Limb (tissue), 2 donors: ENCODE results near the gene SCARF1.

Experiments
- DNase-seq, 2 donors: peaks; one replicate each; pipeline ENCODE4 v3.0.0-alpha.2; 2016; ENCODE audit errors: extremely low spot score in 2 of 2

The SCARF1 gene

DNA sequence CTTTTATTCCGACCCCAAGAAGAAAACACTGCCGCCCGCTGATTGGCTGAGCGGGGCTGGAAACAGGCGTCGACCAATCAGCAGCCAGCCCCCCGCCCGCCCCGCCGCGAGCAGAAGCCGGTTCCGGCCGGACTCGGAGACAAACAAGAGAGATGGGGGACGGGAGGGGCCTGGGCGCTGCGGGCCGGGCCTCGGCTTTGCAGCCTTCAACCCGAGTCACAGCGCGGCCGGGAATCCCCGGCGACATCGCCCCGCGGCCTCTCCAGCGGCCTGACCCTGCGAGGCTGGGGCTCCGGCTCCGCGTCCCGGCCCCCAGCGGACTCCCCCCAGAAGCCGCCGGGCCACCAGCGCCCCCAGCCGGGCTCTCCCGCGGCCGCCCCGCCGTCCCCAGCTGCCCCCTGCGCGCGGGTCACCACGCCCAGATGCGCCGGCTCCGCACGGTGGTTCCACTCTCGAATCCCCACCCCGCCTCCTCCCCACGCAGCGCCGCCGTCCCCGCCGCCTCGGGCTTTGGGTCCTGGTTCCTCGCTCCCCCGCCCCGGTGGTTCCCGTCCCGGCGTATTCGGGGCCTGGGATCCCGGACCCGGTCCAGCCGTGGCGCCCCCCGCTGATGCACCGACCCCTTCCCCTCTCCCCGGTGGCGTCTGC, 16.6 kb downstream of the SCARF1 start:
- DNase-seq, result peak in 1 of 2 donors; percentile 87

- DNase-seq, result peak; percentile 81 to 97
Measured at GRCh38 chr17:1627982-1628855, 17.3 kb downstream of the SCARF1 start, which contains the start of gene SLC43A2. TSS of gene SLC43A2 (minus strand) at chr17:1628834. CDS start at chr17:1627874, 960 bp downstream.

- DNase-seq, result no peak
Measured at GRCh38 chr17:1627182-1627981, 18.1 kb downstream of the SCARF1 start.

GRCh38 chr17:1626333-1626732, 19.2 kb downstream of the SCARF1 start:
- DNase-seq, result no peak

GRCh38 chr17:1625581-1625980, 20.0 kb downstream of the SCARF1 start:
- DNase-seq, result no peak

GRCh38 chr17:1625053-1625452, 20.5 kb downstream of the SCARF1 start:
- DNase-seq, result no peak

GRCh38 chr17:1624650-1625049, 20.9 kb downstream of the SCARF1 start:
- DNase-seq, result no peak

DNA sequence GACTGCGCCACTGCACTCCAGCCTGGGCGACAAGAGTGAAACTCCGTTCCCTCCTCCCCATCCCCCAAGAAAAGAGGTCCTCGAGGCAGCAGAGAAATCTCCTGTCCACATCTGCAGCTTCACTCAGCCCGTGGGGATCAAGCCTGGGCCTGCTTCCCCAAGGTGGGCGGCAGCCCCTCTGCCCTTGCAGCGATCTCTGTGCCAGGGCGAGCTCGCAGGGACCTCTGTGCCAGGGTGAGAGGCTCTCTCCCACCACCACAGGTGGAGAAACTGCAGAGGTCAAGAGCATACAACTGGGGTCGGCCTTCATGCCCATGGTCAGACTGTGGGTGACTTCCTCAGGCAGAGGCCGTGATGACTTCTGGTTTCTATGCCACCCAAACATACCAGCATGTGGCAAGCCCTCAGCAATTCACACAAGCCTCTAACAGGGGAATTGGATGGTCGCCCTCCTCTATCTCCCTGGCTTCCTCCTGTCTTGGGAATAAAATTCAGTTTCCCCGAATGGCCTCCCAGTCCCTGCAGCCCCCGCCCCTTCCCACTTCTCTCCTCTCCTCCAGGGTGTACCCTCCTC, 22.4 kb downstream of the SCARF1 start:
- DNase-seq, result no peak

DNA sequence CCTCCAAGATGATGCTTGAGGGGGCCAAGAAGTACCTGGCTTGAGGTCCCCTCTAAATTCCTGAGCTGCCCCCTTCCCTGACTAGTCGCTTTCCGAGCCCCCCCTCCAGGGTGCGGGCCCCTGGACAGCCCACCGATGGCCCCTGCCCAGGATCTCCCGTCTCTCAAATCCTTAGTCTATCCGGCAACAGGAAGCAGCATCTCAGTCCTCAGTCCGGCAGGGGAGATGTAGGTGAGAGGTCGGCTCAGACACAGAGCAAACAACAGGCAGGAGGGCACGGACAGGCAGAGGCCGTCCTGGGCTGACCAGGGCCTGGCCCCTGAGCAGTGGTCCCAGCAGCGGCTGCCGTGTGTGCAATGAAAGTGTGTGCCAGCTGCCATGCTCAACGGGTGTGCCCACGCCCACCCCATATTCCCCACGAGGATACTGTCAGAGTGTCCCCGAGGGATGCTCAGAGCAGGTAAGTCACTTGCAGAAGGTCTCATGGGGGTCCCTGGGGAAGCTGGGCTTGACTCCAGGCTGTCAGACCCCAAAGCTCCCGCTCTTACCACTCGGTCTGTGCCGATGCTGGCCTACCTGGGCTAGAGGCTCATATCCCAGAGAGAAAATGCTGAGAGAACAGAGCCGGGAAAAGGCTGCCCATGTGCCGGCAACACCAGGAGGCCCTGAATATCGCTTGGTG, 24.1 kb downstream of the SCARF1 start:
- no peak for DNase-seq

- DNase-seq, result no peak
Measured at GRCh38 chr17:1620486-1620885, 25.0 kb downstream of the SCARF1 start.

DNA sequence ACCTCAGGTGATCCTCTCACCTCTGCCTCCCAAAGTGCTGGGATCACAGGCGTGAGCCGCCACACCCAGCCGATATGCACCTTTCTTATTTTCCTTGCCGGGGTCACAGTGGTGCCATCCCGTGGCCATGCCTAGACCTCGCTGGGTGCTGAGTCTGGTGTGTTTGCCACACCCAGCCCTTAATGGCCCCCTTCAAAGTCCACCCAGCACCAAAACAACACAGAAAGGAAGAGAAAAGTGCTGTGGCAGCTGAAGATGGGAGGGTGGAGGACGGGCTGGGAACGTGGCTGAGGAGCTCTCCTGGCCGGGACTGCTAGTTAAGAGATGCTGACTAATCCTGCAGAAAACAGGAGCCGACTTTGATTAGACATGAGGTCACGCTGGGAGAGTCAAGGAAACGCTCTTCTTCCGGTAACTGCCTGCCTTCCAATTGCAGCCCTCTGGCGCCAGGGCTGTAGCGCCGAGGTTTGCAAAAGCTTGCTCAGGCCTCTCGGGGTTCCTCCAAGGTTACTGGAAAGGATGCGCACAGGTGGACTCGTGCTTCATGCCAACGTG, 27.8 kb downstream of the SCARF1 start:
- DNase-seq, result no peak

DNA sequence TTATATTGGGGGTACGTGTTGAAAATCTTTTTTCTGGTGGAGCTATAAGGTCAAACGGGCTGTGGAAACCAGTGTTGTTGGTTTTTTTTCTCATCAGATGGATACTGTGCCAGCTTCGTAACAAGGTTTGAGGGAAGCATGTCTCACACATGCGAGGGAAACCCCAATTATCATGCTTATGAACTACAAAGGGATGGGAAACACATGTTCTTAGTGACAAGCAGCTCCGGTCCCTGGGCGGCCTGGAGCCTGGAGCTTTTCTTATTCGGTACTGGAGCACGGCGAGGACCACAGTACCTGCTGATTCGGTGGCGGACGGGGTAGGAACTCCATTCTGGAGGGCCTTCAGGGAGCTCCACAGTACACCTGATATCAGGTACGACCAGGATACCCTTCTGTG, 29.4 kb downstream of the SCARF1 start:
- no peak for DNase-seq

- no peak for DNase-seq
Measured at GRCh38 chr17:1612400-1612799, 33.1 kb downstream of the SCARF1 start.

DNA sequence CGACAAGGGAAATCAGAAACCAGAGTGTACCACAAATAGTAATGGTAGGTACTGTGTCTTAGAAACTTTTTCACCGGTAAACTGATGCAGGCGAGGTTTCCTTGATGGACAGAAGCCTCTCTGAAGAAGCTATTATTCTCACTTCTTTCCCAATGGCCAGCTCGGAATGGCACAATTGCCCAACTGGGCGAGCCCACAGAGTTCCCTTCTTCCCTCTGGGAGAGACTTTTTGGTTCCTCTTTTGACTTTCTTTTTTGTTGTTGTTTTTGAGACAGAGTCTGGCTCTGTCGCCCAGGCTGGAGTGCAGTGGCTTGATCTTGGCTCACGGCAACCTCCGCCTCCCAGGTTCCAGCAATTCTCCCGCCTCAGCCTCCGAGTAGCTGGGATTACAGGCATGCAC, 33.8 kb downstream of the SCARF1 start:
- no peak for DNase-seq

DNA sequence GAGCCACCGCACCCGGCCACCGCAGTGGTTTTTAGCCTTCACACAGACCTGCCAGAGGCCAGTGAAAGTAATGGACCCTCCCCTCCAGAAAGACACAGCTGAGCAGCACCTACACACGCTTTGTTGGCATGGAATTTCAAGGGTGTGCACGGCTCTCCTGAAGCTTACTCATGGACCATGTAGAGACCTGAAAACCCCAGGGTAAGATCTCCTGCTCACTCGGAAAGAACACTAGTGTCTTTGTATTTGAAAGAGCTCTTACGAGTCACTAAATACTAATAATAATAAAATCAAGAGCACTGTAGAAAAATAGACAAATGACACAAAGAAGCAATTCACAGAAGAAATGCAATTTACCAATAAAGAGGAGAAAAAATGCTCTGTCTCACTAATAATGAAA, 36.9 kb downstream of the SCARF1 start:
- no peak for DNase-seq

DNA sequence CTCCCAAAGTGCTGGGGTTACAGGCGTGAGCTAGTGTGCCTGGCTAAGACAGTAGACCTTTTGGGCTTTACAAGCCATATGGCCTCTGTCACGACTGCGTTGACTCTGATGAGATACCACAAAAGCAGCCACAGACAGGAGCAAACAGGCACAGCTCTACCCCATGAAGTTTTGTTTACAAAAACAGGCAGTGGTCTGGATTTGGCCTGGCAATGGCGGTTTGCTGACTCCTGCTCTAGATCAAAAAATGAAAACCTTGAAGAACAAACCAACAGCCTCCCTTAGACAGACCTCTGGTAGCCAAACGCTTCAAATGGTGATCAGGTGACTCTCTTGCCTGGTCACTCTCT, 37.6 kb downstream of the SCARF1 start:
- no peak for DNase-seq

- no peak for DNase-seq
Measured at GRCh38 chr17:1606352-1606985, 39.1 kb downstream of the SCARF1 start.

GRCh38 chr17:1605681-1606351, 39.7 kb downstream of the SCARF1 start:
- no peak for DNase-seq

- DNase-seq, result no peak
Measured at GRCh38 chr17:1604831-1605528, 40.6 kb downstream of the SCARF1 start.
